ENCODE results near the gene VHLL.

The VHLL gene

GRCh38 chr1:156319664-156320063 is 20.6 kb upstream of the VHLL start:
- WGBS (ENCODE audit: insufficient coverage) = no CpG with 5 or more reads among the region's 1 CpG
- POLR2A ChIA-PET = interaction anchor here (1.4 kb wide), 1 partner anchor 36 kb away, joined by 3 read pairs; the partner anchor contains the start of gene TMEM79
- Histone ChIP-seq H3K27me3 (replicated peaks in 2 of 5; ENCODE audit: control insufficient read depth in 4 of 5, insufficient read depth in 5 of 5, low read length in 4 of 5) (no peaks in the 10 kb centered on the region), H3K27ac (ENCODE audit: insufficient read depth in 1 of 2, low read depth in 1 of 2, low read length in 2 of 2, poor library complexity in 1 of 2, severe bottlenecking in 2 of 2) (no peak overlapping the region), H3K9me3 (ENCODE audit: control extremely low read depth in 1 of 5, control insufficient read depth in 4 of 5, insufficient read depth in 2 of 5, low read depth in 1 of 5, low read length in 4 of 5) (no peaks in the 10 kb centered on the region), H3K4me1 (ENCODE audit: control extremely low read depth in 1 of 4, control insufficient read depth in 4 of 4, insufficient read depth in 4 of 4, low read length in 3 of 4) (no peaks in the 10 kb centered on the region), H3K4me3 (ENCODE audit: control insufficient read depth in 1 of 7, extremely low read depth in 1 of 7, insufficient read depth in 4 of 7, low read depth in 2 of 7, low read length in 6 of 7) (no peak overlapping the region), H3K36me3 (ENCODE audit: control insufficient read depth in 4 of 4, insufficient read depth in 4 of 4, low read length in 3 of 4) (peaks cover 23 to 86% (median 61%) of the 10 kb centered on the region in 4 experiments)
- DNase-seq = peak; percentile 51 to 71 (median 58)
- CTCF ChIA-PET = interaction anchor here (0.7 to 3.0 kb wide), 29 partner anchors 9 to 231 kb away, joined by 3 to 20 read pairs (median 5); partner anchors contain the start of gene TMEM79

GRCh38 chr1:156316909-156317308 is 17.8 kb upstream of the VHLL start:
- H3K27ac ChIP-seq (ENCODE audit: insufficient read depth in 1 of 2, low read depth in 1 of 2, low read length in 2 of 2, poor library complexity in 1 of 2, severe bottlenecking in 2 of 2) = no peak overlapping the region
- H3K27me3 ChIP-seq (replicated peaks in 2 of 5; ENCODE audit: control insufficient read depth in 4 of 5, insufficient read depth in 5 of 5, low read length in 4 of 5) = no peaks in the 10 kb centered on the region
- H3K4me1 ChIP-seq (ENCODE audit: control extremely low read depth in 1 of 4, control insufficient read depth in 4 of 4, insufficient read depth in 4 of 4, low read length in 3 of 4) = no peaks in the 10 kb centered on the region
- H3K36me3 ChIP-seq (ENCODE audit: control insufficient read depth in 4 of 4, insufficient read depth in 4 of 4, low read length in 3 of 4) = peaks cover 25 to 90% (median 63%) of the 10 kb centered on the region in 4 experiments
- CTCF ChIA-PET = interaction anchor here (0.8 to 1.3 kb wide), 3 partner anchors 153 to 217 kb away, joined by 3 read pairs; no protein-coding TSS in a partner anchor
- no peaks in the 10 kb centered on the region for H3K9me3 ChIP-seq (ENCODE audit: control extremely low read depth in 1 of 5, control insufficient read depth in 4 of 5, insufficient read depth in 2 of 5, low read depth in 1 of 5, low read length in 4 of 5)
- 96% methylated on average over 7 of the region's 7 CpGs for WGBS (ENCODE audit: insufficient coverage)
- no peak for DNase-seq
- POLR2A ChIA-PET = no interaction called here
- H3K4me3 ChIP-seq (ENCODE audit: control insufficient read depth in 1 of 7, extremely low read depth in 1 of 7, insufficient read depth in 4 of 7, low read depth in 2 of 7, low read length in 6 of 7) = no peak overlapping the region

GRCh38 chr1:156310962-156311361 is 11.9 kb upstream of the VHLL start:
- WGBS (ENCODE audit: insufficient coverage) = 87% methylated on average over 6 of the region's 6 CpGs
- Histone ChIP-seq H3K4me1 (ENCODE audit: control extremely low read depth in 1 of 4, control insufficient read depth in 4 of 4, insufficient read depth in 4 of 4, low read length in 3 of 4) (no peaks in the 10 kb centered on the region), H3K36me3 (ENCODE audit: control insufficient read depth in 4 of 4, insufficient read depth in 4 of 4, low read length in 3 of 4) (peaks cover 30 to 78% (median 59%) of the 10 kb centered on the region in 4 experiments), H3K27ac (ENCODE audit: insufficient read depth in 1 of 2, low read depth in 1 of 2, low read length in 2 of 2, poor library complexity in 1 of 2, severe bottlenecking in 2 of 2) (no peak overlapping the region), H3K9me3 (ENCODE audit: control extremely low read depth in 1 of 5, control insufficient read depth in 4 of 5, insufficient read depth in 2 of 5, low read depth in 1 of 5, low read length in 4 of 5) (no peaks in the 10 kb centered on the region), H3K27me3 (replicated peaks in 2 of 5; ENCODE audit: control insufficient read depth in 4 of 5, insufficient read depth in 5 of 5, low read length in 4 of 5) (no peaks in the 10 kb centered on the region), H3K4me3 (ENCODE audit: control insufficient read depth in 1 of 7, extremely low read depth in 1 of 7, insufficient read depth in 4 of 7, low read depth in 2 of 7, low read length in 6 of 7) (no peak overlapping the region)
- ChIA-PET POLR2A (interaction anchor here (0.8 kb wide), 1 partner anchor 33 kb away, joined by 3 read pairs; no protein-coding TSS in a partner anchor), CTCF (interaction anchor here (0.6 to 1.2 kb wide), 4 partner anchors 9 to 167 kb away, joined by 3 to 4 read pairs (median 4); no protein-coding TSS in a partner anchor)
- DNase-seq = peak in 2 of 3 donors; percentile 7 to 9

- no peak for DNase-seq
- H3K4me1 ChIP-seq (ENCODE audit: control extremely low read depth in 1 of 4, control insufficient read depth in 4 of 4, insufficient read depth in 4 of 4, low read length in 3 of 4) = no peaks in the 10 kb centered on the region
- no peaks in the 10 kb centered on the region for H3K9me3 ChIP-seq (ENCODE audit: control extremely low read depth in 1 of 5, control insufficient read depth in 4 of 5, insufficient read depth in 2 of 5, low read depth in 1 of 5, low read length in 4 of 5)
- POLR2A ChIA-PET = no interaction called here
- H3K27me3 ChIP-seq (replicated peaks in 2 of 5; ENCODE audit: control insufficient read depth in 4 of 5, insufficient read depth in 5 of 5, low read length in 4 of 5) = no peaks in the 10 kb centered on the region
- no peak overlapping the region for H3K4me3 ChIP-seq (ENCODE audit: control insufficient read depth in 1 of 7, extremely low read depth in 1 of 7, insufficient read depth in 4 of 7, low read depth in 2 of 7, low read length in 6 of 7)
- no peak overlapping the region for H3K27ac ChIP-seq (ENCODE audit: insufficient read depth in 1 of 2, low read depth in 1 of 2, low read length in 2 of 2, poor library complexity in 1 of 2, severe bottlenecking in 2 of 2)
- CTCF ChIA-PET = interaction anchor here (1.3 to 1.6 kb wide), 2 partner anchors 10 to 11 kb away, joined by 4 to 6 read pairs; partner anchors contain the start of gene VHLL
- H3K36me3 ChIP-seq (ENCODE audit: control insufficient read depth in 4 of 4, insufficient read depth in 4 of 4, low read length in 3 of 4) = peaks cover 30 to 56% (median 48%) of the 10 kb centered on the region in 4 experiments
These were observed 9.0 kb upstream of the VHLL start for GRCh38 chr1:156308078-156308477.

- WGBS (ENCODE audit: insufficient coverage) = 100% methylated on average over 1 of the region's 2 CpGs
- POLR2A ChIA-PET = no interaction called here
- H3K27me3 ChIP-seq (replicated peaks in 2 of 5; ENCODE audit: control insufficient read depth in 4 of 5, insufficient read depth in 5 of 5, low read length in 4 of 5) = no peaks in the 10 kb centered on the region
- no peak for DNase-seq
- CTCF ChIA-PET = no interaction called here
- H3K9me3 ChIP-seq (ENCODE audit: control extremely low read depth in 1 of 5, control insufficient read depth in 4 of 5, insufficient read depth in 2 of 5, low read depth in 1 of 5, low read length in 4 of 5) = no peaks in the 10 kb centered on the region
- peaks cover 21 to 33% (median 24%) of the 10 kb centered on the region in 4 experiments for H3K36me3 ChIP-seq (ENCODE audit: control insufficient read depth in 4 of 4, insufficient read depth in 4 of 4, low read length in 3 of 4)
- no peak overlapping the region for H3K4me3 ChIP-seq (ENCODE audit: control insufficient read depth in 1 of 7, extremely low read depth in 1 of 7, insufficient read depth in 4 of 7, low read depth in 2 of 7, low read length in 6 of 7)
- no peaks in the 10 kb centered on the region for H3K4me1 ChIP-seq (ENCODE audit: control extremely low read depth in 1 of 4, control insufficient read depth in 4 of 4, insufficient read depth in 4 of 4, low read length in 3 of 4)
- H3K27ac ChIP-seq (ENCODE audit: insufficient read depth in 1 of 2, low read depth in 1 of 2, low read length in 2 of 2, poor library complexity in 1 of 2, severe bottlenecking in 2 of 2) = no peak overlapping the region
These were observed 6.1 kb upstream of the VHLL start for GRCh38 chr1:156305215-156305614.

GRCh38 chr1:156303241-156303640 is 4.1 kb upstream of the VHLL start:
- DNase-seq = no peak
- no peaks in the 10 kb centered on the region for H3K9me3 ChIP-seq (ENCODE audit: control extremely low read depth in 1 of 5, control insufficient read depth in 4 of 5, insufficient read depth in 2 of 5, low read depth in 1 of 5, low read length in 4 of 5)
- H3K4me3 ChIP-seq (ENCODE audit: control insufficient read depth in 1 of 7, extremely low read depth in 1 of 7, insufficient read depth in 4 of 7, low read depth in 2 of 7, low read length in 6 of 7) = no peak overlapping the region
- WGBS (ENCODE audit: insufficient coverage) = no CpG with 5 or more reads among the region's 4 CpGs
- peaks cover 9 to 15% (median 11%) of the 10 kb centered on the region in 4 experiments for H3K36me3 ChIP-seq (ENCODE audit: control insufficient read depth in 4 of 4, insufficient read depth in 4 of 4, low read length in 3 of 4)
- H3K27ac ChIP-seq (ENCODE audit: insufficient read depth in 1 of 2, low read depth in 1 of 2, low read length in 2 of 2, poor library complexity in 1 of 2, severe bottlenecking in 2 of 2) = no peak overlapping the region
- H3K27me3 ChIP-seq (replicated peaks in 2 of 5; ENCODE audit: control insufficient read depth in 4 of 5, insufficient read depth in 5 of 5, low read length in 4 of 5) = no peaks in the 10 kb centered on the region
- ChIA-PET POLR2A (no interaction called here), CTCF (interaction anchor here (0.6 to 1.6 kb wide), 4 partner anchors 16 to 52 kb away, joined by 3 to 6 read pairs (median 4); no protein-coding TSS in a partner anchor)
- no peaks in the 10 kb centered on the region for H3K4me1 ChIP-seq (ENCODE audit: control extremely low read depth in 1 of 4, control insufficient read depth in 4 of 4, insufficient read depth in 4 of 4, low read length in 3 of 4)

- Histone ChIP-seq H3K36me3 (ENCODE audit: control insufficient read depth in 4 of 4, insufficient read depth in 4 of 4, low read length in 3 of 4) (peaks cover 0 to 31% (median 7%) of the 10 kb centered on the region in 4 experiments), H3K27me3 (replicated peaks in 2 of 5; ENCODE audit: control insufficient read depth in 4 of 5, insufficient read depth in 5 of 5, low read length in 4 of 5) (no peaks in the 10 kb centered on the region), H3K4me3 (ENCODE audit: control insufficient read depth in 1 of 7, extremely low read depth in 1 of 7, insufficient read depth in 4 of 7, low read depth in 2 of 7, low read length in 6 of 7) (peak within 1 kb of the TSS; percentile 51 to 89 (median 75)), H3K9me3 (ENCODE audit: control extremely low read depth in 1 of 5, control insufficient read depth in 4 of 5, insufficient read depth in 2 of 5, low read depth in 1 of 5, low read length in 4 of 5) (no peaks in the 10 kb centered on the region), H3K27ac (ENCODE audit: insufficient read depth in 1 of 2, low read depth in 1 of 2, low read length in 2 of 2, poor library complexity in 1 of 2, severe bottlenecking in 2 of 2) (peak within 1 kb of the TSS in 1 of 2 experiments; percentile 69), H3K4me1 (ENCODE audit: control extremely low read depth in 1 of 4, control insufficient read depth in 4 of 4, insufficient read depth in 4 of 4, low read length in 3 of 4) (peaks cover 9 to 26% (median 18%) of the 10 kb centered on the region in 4 experiments)
- POLR2A ChIA-PET = no interaction called here
- WGBS (ENCODE audit: insufficient coverage) = 0% methylated on average over 15 of the region's 17 CpGs
- CTCF ChIA-PET = interaction anchor here (1.0 kb wide), 1 partner anchor 12 kb away, joined by 3 read pairs; the partner anchor contains the start of gene SMG5
- DNase-seq = peak; percentile 39 to 73 (median 62)
These were observed 3.6 kb downstream of the VHLL start, which contains the start of gene GLMP for GRCh38 chr1:156295391-156295947. GLMP (minus strand) TSS chr1:156295679; CDS start chr1:156295645, 34 bp downstream.
